GM23338 (cell line): Measurements from ENCODE around the gene GPR61. TPM values are rescaled to one million over a fixed set of nuclear protein-coding genes. Genes with fewer than 3 reads are reported as not detected.
A peak's percentile ranks its signal among the peaks of the same experiment; 100 is the strongest.

ENCODE experiments used
- ATAC-seq: fragments of 200-7000 bp; cut with Tn5 transposase; 3 replicates; pipeline ENCODE4 v1.9.1; 2020
- DNase-seq: peaks from one replicate; pipeline ENCODE4 v3.0.0-alpha.2; 2015; ENCODE audit warnings: low spot score
- H2AFZ ChIP-seq: fragments of 200-600 bp; sonication (generic); 2 replicates; pipeline ENCODE4 v1.8.0; 2016; ENCODE audit warnings: antibody characterized with exemption, mild to moderate bottlenecking, moderate library complexity
- H3F3A ChIP-seq: fragments of 200-600 bp; sonication (generic); replicated peaks from 2 replicates; pipeline ENCODE4 v1.8.0; 2017; ENCODE audit warnings: antibody characterized with exemption, mixed run types, low read depth
- H3K27ac ChIP-seq: fragments of 200-600 bp; sonication (generic); 2 replicates; pipeline ENCODE4 v1.6.1; 2016; ENCODE audit warnings: low read depth
- H3K27me3 ChIP-seq: fragments of 200-600 bp; sonication (generic); 2 replicates; pipeline ENCODE4 v1.8.0; 2016; ENCODE audit warnings: mild to moderate bottlenecking, mixed run types, moderate library complexity; ENCODE audit not compliant: insufficient read depth
- H3K36me3 ChIP-seq: fragments of 200-600 bp; sonication (generic); 2 replicates; pipeline ENCODE4 v1.8.0; 2016; ENCODE audit warnings: mild to moderate bottlenecking; ENCODE audit not compliant: insufficient read depth
- H3K4me1 ChIP-seq: fragments of 200-600 bp; sonication (generic); 2 replicates; pipeline ENCODE4 v1.8.0; 2016; ENCODE audit warnings: mild to moderate bottlenecking, moderate library complexity; ENCODE audit not compliant: insufficient read depth
- H3K4me2 ChIP-seq: fragments of 200-600 bp; sonication (generic); 2 replicates; pipeline ENCODE4 v1.7.1; 2017; ENCODE audit warnings: mixed run types
- H3K4me3 ChIP-seq: fragments of 200-600 bp; sonication (generic); 2 replicates; pipeline ENCODE4 v1.6.1; 2016; ENCODE audit warnings: mixed run types
- H3K79me2 ChIP-seq: fragments of 200-600 bp; sonication (generic); replicated peaks from 2 replicates; pipeline ENCODE4 v1.8.0; 2017; ENCODE audit warnings: mild to moderate bottlenecking; ENCODE audit not compliant: insufficient read depth
- H3K9me2 ChIP-seq: fragments of 200-600 bp; sonication (generic); 2 replicates; pipeline ENCODE4 v1.8.0; 2017; ENCODE audit not compliant: insufficient read depth
- H4K20me1 ChIP-seq: fragments of 200-600 bp; sonication (generic); replicated peaks from 2 replicates; pipeline ENCODE4 v1.8.0; 2017; ENCODE audit warnings: mild to moderate bottlenecking; ENCODE audit not compliant: insufficient read depth
- H3K27ac Mint-ChIP-seq: 2 replicates; pipeline ENCODE4 v1.8.0; 2020; ENCODE audit warnings: inconsistent platforms, mild to moderate bottlenecking, moderate library complexity, mixed read lengths
- H3K27me3 Mint-ChIP-seq: 3 replicates; pipeline ENCODE4 v1.8.0; 2022; ENCODE audit warnings: low read depth, mild to moderate bottlenecking, moderate library complexity, mixed read lengths, inconsistent platforms; ENCODE audit not compliant: insufficient read depth, poor library complexity
- H3K36me3 Mint-ChIP-seq: 3 replicates; pipeline ENCODE4 v1.8.0; 2021; ENCODE audit warnings: low read depth, mild to moderate bottlenecking, inconsistent platforms, moderate library complexity, mixed read lengths
- H3K4me1 Mint-ChIP-seq: 3 replicates; pipeline ENCODE4 v1.8.0; 2020; ENCODE audit warnings: mild to moderate bottlenecking, inconsistent platforms, mixed read lengths
- H3K4me3 Mint-ChIP-seq: 3 replicates; pipeline ENCODE4 v1.8.0; 2021; ENCODE audit warnings: moderate library complexity, mild to moderate bottlenecking, inconsistent platforms, mixed read lengths
- H3K9me3 Mint-ChIP-seq: 3 replicates; pipeline ENCODE4 v1.8.0; 2020; ENCODE audit warnings: moderate library complexity, mild to moderate bottlenecking, inconsistent platforms, mixed read lengths
- EZH2phosphoT487 ChIP-seq: fragments of 200-600 bp; sonication (generic); IDR thresholded peaks from one replicate; pipeline ENCODE4 v1.8.1; 2018; ENCODE audit warnings: antibody characterized with exemption; ENCODE audit not compliant: unreplicated experiment
- JUNB ChIP-seq: IDR thresholded peaks from one replicate; pipeline ENCODE4 v1.6.1; 2016; ENCODE audit warnings: antibody characterized with exemption; ENCODE audit not compliant: unreplicated experiment
- NANOG ChIP-seq: IDR thresholded peaks from 2 replicates; pipeline ENCODE4 v1.6.1; 2016; ENCODE audit warnings: antibody characterized with exemption, borderline replicate concordance
- POLR2AphosphoS5 ChIP-seq: IDR thresholded peaks from 2 replicates; pipeline ENCODE4 v1.6.1; 2016; ENCODE audit warnings: antibody characterized with exemption, low read depth
- ZNF331 ChIP-seq: fragments of 250-450 bp; sonication (Bioruptor Pico); IDR thresholded peaks from 2 replicates; pipeline ENCODE4 v1.5.0; 2020; ENCODE audit warnings: low read depth, mild to moderate bottlenecking, moderate library complexity
- polyA plus RNA-seq: library from polyadenylated mRNA; unstranded; fragments of >200 nt; fragmentation: Nextera tagmentation; extraction: Ambion mirVana; gene quantifications from 2 replicates; pipeline ENCODE4 v1.2.1, GENCODE V29; 2016
- total RNA-seq: library from RNA; depleted of rRNA; stranded (reverse); fragments of >200 nt; shearing (Covaris generic); gene quantifications from 2 replicates; pipeline ENCODE4 v1.2.3, GENCODE V29; 2014
- TF ChIP-seq, protein P1 (sequence below): IDR thresholded peaks from one replicate; pipeline ENCODE4 v1.6.1; 2018; ENCODE audit warnings: antibody characterized with exemption; ENCODE audit not compliant: unreplicated experiment
- TF ChIP-seq, protein P2 (sequence below): fragments of 250-450 bp; sonication (Bioruptor Pico); IDR thresholded peaks from 2 replicates; pipeline ENCODE4 v1.5.0; 2020; ENCODE audit warnings: mild to moderate bottlenecking, moderate library complexity
- TF ChIP-seq, protein P3 (sequence below), 2 experiments: fragments of 200-600 bp in 1 of 2; sonication (generic) in 1 of 2; conservative IDR thresholded peaks; 2 replicates each; pipeline versions ENCODE4 v1.5.1 to v1.6.1; 2016 to 2017; ENCODE audit warnings: antibody characterized with exemption in 2 of 2, low read depth in 2 of 2, mild to moderate bottlenecking in 2 of 2, moderate library complexity in 1 of 2

Gene GPR61
- total and polyA plus RNA-seq, 2 experiments from 2014 or later: 0.13 TPM; not detected in 1

DNA sequence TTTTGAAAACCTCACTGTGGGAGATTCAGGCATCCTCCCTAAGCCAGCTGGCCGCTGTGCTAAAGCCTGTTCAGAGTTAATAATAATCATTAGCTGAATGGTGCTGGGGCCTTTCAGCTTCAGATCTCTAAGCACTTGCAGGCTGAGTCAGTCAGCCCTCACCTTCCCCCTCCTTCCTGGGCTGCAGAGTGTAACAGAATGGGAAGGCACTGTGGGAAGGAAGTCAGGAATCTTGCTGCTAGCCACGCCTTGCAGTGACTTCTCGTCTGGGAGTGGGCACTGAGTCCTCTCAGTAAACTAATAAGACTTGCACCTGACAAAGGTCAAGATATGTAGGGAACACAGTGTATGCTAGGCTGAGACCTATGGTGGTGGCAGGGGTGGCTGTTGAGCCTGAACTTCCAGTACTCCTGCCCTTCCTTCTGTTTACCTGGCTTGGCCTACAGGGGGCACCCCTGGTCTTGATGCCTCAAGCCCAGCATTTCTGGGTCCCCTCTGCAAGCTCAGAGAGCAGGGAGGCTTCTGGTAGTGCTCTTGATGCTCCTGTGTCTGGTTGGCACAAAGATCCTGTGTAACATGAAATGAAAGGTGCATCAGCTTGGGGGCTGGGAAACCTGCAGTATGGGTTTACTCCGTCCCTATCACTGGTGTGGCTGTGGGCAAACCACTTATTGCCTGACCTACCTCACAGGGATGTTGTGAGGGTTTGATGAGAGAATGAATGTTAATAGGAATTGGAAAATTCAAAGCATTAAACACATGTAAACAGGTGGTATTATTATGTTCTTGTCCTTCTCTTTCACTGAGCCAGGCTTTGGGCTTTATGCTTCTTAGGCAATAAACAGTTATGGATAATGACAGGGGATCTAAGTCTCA lies 39.8 kb upstream of the GPR61 start:
- Histone ChIP-seq H3K4me3 (no peak overlapping the region), H3K27ac (no peak overlapping the region)
- no peak overlapping the region for H3K27ac Mint-ChIP-seq

DNA sequence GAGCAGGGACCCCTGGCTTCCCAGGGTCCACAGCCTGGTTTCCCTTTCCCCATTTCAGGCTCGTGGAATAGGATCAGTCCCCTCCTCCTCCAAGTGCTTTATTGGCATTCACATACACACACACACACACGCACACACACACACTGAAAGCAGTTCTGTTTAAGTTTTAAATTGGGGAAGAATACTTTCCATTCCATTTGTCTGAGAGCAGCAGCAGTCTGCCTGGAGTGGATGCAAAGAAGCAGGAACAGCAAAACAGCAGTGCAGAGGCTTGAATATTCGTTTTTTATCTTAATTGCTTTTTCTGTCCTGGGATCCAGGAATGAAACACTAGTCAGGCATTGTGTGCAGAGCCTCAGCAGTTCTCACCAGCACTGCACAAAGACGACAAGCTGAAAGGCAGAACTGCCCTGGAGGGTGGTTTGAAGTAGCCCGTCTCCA lies 38.7 kb upstream of the GPR61 start:
- no peak for ATAC-seq
- no peak overlapping the region for H3K4me2 ChIP-seq
- no peaks in the 10 kb centered on the region for H3K27me3 ChIP-seq
- H3K4me1 Mint-ChIP-seq: peaks cover 28% of the 10 kb centered on the region
- H3K36me3 ChIP-seq: no peaks in the 10 kb centered on the region
- no peak overlapping the region for H3K4me3 ChIP-seq
- H3K27ac ChIP-seq: no peak overlapping the region
- no peaks in the 10 kb centered on the region for H3K9me3 Mint-ChIP-seq
- H4K20me1 ChIP-seq: no peaks in the 10 kb centered on the region
- no peaks in the 10 kb centered on the region; the same call in 1 of the 2 replicates for H3K9me2 ChIP-seq
- peaks cover 16% of the 10 kb centered on the region for H3K4me1 ChIP-seq
- H3K27me3 Mint-ChIP-seq: peaks cover 12% of the 10 kb centered on the region
- H3K4me3 Mint-ChIP-seq: no peak overlapping the region
- no peak overlapping the region for H3K27ac Mint-ChIP-seq
- DNase-seq: no peak
- no peaks in the 10 kb centered on the region for H3K79me2 ChIP-seq
- H3K36me3 Mint-ChIP-seq: peaks cover 11% of the 10 kb centered on the region
- H2AFZ ChIP-seq: no peak overlapping the region
- H3F3A ChIP-seq: no peaks in the 10 kb centered on the region
- TF ChIP-seq ZNF331 (CRISPR knock-in tag) (no peak), NANOG (no peak), POLR2AphosphoS5 (no peak), EZH2phosphoT487 (no peak)
- TF ChIP-seq, protein P1, sequence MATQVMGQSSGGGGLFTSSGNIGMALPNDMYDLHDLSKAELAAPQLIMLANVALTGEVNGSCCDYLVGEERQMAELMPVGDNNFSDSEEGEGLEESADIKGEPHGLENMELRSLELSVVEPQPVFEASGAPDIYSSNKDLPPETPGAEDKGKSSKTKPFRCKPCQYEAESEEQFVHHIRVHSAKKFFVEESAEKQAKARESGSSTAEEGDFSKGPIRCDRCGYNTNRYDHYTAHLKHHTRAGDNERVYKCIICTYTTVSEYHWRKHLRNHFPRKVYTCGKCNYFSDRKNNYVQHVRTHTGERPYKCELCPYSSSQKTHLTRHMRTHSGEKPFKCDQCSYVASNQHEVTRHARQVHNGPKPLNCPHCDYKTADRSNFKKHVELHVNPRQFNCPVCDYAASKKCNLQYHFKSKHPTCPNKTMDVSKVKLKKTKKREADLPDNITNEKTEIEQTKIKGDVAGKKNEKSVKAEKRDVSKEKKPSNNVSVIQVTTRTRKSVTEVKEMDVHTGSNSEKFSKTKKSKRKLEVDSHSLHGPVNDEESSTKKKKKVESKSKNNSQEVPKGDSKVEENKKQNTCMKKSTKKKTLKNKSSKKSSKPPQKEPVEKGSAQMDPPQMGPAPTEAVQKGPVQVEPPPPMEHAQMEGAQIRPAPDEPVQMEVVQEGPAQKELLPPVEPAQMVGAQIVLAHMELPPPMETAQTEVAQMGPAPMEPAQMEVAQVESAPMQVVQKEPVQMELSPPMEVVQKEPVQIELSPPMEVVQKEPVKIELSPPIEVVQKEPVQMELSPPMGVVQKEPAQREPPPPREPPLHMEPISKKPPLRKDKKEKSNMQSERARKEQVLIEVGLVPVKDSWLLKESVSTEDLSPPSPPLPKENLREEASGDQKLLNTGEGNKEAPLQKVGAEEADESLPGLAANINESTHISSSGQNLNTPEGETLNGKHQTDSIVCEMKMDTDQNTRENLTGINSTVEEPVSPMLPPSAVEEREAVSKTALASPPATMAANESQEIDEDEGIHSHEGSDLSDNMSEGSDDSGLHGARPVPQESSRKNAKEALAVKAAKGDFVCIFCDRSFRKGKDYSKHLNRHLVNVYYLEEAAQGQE: no peak
- TF ChIP-seq, protein P2, sequence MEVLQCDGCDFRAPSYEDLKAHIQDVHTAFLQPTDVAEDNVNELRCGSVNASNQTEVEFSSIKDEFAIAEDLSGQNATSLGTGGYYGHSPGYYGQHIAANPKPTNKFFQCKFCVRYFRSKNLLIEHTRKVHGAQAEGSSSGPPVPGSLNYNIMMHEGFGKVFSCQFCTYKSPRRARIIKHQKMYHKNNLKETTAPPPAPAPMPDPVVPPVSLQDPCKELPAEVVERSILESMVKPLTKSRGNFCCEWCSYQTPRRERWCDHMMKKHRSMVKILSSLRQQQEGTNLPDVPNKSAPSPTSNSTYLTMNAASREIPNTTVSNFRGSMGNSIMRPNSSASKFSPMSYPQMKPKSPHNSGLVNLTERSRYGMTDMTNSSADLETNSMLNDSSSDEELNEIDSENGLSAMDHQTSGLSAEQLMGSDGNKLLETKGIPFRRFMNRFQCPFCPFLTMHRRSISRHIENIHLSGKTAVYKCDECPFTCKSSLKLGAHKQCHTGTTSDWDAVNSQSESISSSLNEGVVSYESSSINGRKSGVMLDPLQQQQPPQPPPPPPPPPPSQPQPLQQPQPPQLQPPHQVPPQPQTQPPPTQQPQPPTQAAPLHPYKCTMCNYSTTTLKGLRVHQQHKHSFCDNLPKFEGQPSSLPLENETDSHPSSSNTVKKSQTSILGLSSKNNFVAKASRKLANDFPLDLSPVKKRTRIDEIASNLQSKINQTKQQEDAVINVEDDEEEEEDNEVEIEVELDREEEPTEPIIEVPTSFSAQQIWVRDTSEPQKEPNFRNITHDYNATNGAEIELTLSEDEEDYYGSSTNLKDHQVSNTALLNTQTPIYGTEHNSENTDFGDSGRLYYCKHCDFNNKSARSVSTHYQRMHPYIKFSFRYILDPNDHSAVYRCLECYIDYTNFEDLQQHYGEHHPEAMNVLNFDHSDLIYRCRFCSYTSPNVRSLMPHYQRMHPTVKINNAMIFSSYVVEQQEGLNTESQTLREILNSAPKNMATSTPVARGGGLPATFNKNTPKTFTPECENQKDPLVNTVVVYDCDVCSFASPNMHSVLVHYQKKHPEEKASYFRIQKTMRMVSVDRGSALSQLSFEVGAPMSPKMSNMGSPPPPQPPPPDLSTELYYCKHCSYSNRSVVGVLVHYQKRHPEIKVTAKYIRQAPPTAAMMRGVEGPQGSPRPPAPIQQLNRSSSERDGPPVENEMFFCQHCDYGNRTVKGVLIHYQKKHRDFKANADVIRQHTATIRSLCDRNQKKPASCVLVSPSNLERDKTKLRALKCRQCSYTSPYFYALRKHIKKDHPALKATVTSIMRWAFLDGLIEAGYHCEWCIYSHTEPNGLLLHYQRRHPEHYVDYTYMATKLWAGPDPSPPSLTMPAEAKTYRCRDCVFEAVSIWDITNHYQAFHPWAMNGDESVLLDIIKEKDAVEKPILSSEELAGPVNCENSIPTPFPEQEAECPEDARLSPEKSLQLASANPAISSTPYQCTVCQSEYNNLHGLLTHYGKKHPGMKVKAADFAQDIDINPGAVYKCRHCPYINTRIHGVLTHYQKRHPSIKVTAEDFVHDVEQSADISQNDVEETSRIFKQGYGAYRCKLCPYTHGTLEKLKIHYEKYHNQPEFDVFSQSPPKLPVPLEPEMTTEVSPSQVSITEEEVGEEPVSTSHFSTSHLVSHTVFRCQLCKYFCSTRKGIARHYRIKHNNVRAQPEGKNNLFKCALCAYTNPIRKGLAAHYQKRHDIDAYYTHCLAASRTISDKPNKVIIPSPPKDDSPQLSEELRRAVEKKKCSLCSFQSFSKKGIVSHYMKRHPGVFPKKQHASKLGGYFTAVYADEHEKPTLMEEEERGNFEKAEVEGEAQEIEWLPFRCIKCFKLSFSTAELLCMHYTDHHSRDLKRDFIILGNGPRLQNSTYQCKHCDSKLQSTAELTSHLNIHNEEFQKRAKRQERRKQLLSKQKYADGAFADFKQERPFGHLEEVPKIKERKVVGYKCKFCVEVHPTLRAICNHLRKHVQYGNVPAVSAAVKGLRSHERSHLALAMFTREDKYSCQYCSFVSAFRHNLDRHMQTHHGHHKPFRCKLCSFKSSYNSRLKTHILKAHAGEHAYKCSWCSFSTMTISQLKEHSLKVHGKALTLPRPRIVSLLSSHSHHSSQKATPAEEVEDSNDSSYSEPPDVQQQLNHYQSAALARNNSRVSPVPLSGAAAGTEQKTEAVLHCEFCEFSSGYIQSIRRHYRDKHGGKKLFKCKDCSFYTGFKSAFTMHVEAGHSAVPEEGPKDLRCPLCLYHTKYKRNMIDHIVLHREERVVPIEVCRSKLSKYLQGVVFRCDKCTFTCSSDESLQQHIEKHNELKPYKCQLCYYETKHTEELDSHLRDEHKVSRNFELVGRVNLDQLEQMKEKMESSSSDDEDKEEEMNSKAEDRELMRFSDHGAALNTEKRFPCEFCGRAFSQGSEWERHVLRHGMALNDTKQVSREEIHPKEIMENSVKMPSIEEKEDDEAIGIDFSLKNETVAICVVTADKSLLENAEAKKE (CRISPR knock-in tag): no peak

More for the DNA sequence above, 39.8 kb upstream of the GPR61 start:
- peak; percentile 90 for DNase-seq
- H3K4me3 Mint-ChIP-seq: no peak overlapping the region
- no peaks in the 10 kb centered on the region for H3K9me2 ChIP-seq
- H3K79me2 ChIP-seq: no peaks in the 10 kb centered on the region
- no peaks in the 10 kb centered on the region for H4K20me1 ChIP-seq
- H3K9me3 Mint-ChIP-seq: no peaks in the 10 kb centered on the region
- no peak overlapping the region for H3K4me2 ChIP-seq
- peaks cover 11% of the 10 kb centered on the region for H3K36me3 Mint-ChIP-seq
- H3F3A ChIP-seq: no peaks in the 10 kb centered on the region
- no peak overlapping the region for H2AFZ ChIP-seq
- peaks cover 16% of the 10 kb centered on the region for H3K4me1 ChIP-seq
- no peaks in the 10 kb centered on the region for H3K27me3 ChIP-seq
- peaks cover 28% of the 10 kb centered on the region for H3K4me1 Mint-ChIP-seq
- H3K27me3 Mint-ChIP-seq: peaks cover 14% of the 10 kb centered on the region
- peak; percentile 74 for ATAC-seq
- TF ChIP-seq, protein P3, sequence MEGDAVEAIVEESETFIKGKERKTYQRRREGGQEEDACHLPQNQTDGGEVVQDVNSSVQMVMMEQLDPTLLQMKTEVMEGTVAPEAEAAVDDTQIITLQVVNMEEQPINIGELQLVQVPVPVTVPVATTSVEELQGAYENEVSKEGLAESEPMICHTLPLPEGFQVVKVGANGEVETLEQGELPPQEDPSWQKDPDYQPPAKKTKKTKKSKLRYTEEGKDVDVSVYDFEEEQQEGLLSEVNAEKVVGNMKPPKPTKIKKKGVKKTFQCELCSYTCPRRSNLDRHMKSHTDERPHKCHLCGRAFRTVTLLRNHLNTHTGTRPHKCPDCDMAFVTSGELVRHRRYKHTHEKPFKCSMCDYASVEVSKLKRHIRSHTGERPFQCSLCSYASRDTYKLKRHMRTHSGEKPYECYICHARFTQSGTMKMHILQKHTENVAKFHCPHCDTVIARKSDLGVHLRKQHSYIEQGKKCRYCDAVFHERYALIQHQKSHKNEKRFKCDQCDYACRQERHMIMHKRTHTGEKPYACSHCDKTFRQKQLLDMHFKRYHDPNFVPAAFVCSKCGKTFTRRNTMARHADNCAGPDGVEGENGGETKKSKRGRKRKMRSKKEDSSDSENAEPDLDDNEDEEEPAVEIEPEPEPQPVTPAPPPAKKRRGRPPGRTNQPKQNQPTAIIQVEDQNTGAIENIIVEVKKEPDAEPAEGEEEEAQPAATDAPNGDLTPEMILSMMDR (conservative IDR thresholded peaks at IDR 0.05; ENCODE audit: low read depth in 2 of 2): peak; percentile 73 to 83
- TF ChIP-seq JUNB: no peak
- no peaks in the 10 kb centered on the region for H3K36me3 ChIP-seq
